GM19023 (cell line): ENCODE measurements around the gene PCK1.
A peak's percentile ranks its signal among the peaks of the same experiment; 100 is the strongest.

ENCODE experiments used
- ATAC-seq: cut with Tn5 transposase; IDR thresholded peaks from one replicate; pipeline ENCODE4 v1.9.1; 2021; ENCODE audit warnings: mild to moderate bottlenecking, moderate library complexity; ENCODE audit not compliant: unreplicated experiment

PCK1 gene

DNA sequence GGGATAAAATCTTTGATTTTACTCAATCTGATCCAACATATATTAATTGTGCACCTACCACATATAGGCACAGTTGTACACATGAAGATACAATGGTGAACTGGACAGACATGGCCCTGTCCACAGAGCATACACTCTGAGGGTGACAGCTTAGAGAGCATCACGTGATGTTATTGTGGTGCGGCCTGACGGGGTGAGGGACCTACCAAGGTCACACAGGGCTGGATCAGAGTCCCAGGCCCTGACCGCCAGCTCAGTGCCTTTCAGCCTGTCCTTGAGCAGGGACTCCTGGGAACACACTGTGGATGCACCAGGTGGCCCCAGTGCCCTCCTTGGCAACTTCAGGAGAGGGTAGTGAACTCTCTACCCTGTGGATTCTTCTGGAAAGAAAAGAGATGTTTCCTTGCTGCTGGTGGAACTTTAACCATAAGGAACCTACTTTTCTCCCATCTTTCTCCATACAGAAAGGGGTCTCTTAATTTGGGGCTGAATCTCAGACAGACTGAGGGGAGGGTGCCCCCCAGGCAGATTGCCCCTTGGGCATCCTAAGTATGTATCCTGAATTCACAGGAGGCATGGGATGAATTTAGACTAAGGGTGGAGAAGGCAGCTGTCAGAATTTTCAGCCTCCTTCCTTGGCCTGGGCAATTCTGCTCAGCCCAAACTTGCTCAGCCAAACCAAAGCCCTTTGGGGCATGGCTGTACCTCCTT, 26.5 kb downstream of the PCK1 start:
- no peak for ATAC-seq

DNA sequence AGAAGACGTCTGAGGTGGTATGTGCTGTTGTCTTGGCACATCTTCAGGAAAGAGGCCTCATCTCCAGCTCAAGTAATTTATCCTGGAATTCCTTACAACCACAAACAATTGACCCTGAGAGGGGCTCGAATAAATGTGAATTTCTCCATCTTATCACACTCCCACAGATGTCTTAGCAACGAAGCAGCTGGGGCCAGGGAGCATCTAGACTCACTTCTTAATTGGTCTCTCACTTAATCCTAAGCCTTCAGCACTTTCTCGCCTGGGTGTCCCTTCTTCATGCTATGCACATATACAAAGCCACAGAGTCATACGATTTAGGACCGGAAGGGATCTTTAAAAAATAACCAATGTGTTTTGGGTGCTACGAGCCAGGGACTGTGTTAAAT, 27.1 kb downstream of the PCK1 start:
- no peak for ATAC-seq

DNA sequence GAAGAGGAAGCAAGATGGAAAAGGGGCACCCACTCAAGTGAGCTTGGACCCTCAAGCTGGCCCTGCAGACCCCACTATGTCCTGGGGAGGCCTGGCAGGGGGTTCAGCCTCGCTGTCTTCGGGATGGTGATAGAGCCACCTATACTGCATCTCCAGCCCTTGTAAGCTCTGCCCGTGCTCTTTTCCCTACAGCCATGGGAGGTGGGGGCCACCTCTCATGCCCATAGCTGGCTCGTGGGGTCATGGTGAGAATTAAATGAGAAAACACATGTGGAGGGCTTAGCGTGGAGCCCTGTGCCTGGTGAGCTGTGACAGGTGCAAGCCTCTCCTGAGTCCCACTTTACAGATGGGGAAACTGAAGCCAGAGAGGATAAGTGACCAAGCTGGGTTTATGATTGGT, 27.7 kb downstream of the PCK1 start:
- ATAC-seq: no peak

DNA sequence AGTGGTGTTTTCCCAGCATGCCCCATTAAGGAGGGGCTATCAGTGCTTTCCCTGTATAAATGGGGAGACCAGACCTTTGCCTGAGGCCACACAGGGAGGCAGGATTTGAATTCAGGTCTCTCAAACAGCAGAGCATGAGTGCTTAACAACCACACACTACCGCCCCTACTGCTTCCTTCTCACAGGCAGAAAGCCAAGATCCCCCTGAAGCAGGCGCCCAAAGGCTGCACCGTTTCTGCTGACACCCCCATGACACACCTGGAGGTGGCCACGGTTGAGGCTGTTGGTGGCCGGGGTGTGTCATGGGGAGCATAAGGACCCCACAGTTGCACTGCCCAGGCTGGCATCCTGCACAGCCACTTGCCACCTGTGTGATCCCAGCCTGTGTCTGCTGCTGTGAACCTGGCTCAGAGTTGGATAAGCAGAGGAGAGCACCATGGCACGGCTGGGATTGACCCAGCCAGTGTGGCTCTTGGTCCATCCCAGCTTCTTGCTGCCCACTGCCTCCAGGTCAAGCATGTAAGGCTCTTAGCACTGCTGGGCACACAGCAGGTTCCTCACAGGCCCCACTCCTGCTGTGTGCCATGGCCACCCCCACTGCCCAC, 28.3 kb downstream of the PCK1 start:
- no peak for ATAC-seq

DNA sequence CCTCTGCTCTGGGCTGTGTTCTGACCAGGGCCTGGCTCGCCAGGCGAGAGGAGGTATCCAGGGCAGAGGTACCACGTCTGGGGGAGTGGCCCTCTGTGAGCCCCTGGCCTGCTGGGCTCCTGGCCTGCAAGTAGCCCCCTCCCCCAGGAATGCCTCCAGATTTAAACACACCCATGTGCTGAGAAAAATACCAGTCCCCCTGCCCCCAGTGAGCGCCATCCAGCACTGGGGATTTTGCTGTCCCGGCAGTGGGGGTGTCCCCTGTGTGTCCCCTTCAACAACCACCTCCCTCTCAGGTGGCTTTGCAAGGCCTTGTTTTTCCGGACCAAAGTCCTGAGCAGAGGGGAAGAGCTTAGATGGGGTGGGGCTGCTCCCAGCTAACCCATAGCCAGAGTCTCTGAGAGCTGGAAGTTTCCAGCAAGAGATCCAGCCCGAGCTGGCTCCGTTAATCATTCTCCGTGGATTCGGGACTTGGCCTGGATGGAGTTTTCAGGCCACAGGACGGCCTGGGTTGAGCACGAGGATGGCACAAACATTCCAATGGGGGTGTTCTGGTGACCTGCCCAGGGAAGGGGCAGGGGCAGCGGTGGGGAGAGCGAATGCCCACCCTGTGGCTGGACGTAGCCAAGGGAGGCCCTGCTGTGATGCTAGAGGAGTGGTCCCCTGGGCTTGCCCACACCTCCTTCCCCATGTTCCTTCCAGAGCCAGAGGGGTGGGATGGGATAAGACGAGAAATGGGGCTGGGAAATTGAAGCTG, 29.0 kb downstream of the PCK1 start:
- ATAC-seq: no peak

DNA sequence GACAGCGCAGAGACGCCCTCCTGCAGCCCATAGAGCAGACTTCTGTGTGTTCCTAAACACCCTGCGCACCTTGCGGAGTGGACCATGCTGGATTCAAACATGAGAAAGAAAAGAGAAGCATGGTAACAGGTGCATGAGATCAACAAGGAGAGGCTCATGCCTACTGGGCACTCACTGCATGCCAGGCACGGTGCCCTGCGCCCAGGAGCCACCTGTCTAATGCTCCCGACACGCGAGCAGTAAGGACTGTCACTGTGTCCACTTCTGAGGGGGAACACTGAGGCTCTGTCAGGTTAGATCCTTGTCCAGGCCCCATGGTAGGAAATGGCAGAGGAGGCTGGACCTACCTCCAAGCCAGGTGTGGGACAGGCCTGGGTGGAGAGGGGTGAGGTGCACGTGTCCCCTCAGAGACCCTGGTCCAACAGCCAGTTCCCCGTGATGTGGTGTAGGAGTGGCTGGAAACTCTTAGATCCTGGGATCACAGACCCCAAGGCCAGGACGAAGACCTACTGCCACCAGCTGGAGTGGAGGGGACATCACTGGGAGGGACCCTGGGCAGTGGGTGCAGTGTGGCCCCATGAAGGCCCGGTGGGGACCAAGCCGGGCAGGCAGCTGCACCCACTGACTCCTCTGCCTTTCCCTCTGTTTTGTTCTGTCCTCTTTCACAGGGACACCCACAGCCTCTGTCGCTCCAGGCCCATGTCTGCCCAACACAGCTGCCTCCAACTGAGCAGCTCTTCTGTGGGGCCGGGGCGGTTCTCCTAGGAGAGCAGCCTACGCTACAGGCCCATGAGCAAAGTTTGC, 29.8 kb downstream of the PCK1 start:
- no peak for ATAC-seq

DNA sequence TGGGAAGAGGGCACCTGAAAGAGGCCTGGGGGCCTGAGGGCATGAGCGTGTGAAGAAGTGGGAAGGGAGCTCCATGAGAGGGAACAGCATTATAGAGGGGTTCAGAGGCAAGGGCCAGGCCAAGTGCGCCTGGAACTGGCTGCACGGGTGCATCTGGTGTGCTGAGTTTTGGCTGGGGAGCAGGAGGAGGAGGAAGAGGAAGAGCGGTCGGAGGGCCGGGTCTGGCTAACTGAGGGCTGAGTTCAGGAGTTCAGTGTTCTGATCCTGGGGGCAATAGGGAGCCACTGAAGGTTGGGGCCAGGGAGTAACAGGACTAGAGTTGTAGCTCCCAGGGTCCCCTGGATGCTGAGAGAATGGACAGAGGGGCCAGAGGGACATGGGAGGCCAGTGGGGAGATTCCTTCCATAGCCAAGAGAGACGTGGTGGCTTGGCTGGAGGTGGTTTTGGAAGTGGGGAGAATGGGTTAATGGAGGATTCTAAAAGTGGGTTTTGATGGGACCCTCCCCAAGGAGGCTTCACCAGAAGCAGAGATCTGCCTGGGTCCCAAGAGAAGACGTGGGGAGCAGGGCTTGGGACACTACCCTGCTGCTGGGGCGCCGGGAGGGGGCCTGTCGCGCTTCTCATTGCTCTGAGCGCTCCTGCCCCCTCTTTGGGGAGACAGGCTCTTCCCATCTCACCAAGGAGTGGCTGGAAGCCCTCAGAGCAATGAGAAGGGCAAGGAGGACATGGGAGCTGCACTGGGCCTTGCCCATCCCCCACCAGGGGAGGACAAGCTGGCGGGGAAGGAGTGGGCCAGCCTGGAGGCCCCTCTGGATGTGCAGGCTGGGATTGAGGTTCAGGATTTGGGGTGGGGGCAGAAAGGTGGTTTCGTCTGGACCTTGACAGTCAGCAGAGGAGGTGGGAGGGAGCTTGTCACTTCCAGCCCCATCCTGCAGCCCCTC, 30.6 kb downstream of the PCK1 start:
- ATAC-seq: no peak

DNA sequence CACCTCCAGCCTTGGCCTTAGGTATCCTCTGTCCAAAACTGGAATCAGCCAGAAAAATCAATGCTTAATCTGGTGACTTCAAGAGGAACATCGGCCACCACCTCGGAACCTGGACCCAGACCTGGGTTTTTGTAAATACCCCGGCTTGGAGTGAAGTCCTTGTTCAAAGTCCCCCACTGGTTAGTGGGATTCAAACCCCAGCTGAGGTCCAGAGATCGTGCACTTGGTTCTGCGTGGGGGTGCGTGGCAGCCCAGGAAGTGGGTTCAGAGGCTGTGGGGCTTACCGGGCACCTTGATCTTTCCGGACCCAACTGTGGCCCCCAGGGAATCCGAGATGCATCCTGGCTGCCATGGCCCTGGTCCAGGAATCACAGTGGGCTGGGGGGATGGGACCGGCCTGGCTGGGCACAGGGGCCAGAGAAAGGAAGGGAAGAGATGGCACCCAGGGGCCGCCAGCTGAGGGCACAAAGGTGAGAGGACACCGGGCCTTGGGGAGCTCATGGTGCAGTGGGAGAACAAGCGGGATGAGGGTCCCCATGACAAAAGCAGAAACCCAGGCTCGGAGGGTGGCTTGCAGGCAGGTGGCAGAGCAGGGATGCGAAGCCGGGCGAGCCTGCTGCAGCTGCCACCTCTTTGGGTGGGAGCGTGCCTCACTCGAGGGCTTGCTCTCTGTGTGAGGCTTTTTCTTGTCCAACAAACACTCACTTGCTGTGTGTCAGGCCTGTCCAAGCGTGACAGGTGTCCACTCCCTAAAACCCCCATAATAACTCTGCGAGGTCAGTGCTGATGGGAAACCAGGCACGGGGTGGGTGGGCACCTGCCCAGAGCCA, 31.6 kb downstream of the PCK1 start:
- no peak for ATAC-seq

DNA sequence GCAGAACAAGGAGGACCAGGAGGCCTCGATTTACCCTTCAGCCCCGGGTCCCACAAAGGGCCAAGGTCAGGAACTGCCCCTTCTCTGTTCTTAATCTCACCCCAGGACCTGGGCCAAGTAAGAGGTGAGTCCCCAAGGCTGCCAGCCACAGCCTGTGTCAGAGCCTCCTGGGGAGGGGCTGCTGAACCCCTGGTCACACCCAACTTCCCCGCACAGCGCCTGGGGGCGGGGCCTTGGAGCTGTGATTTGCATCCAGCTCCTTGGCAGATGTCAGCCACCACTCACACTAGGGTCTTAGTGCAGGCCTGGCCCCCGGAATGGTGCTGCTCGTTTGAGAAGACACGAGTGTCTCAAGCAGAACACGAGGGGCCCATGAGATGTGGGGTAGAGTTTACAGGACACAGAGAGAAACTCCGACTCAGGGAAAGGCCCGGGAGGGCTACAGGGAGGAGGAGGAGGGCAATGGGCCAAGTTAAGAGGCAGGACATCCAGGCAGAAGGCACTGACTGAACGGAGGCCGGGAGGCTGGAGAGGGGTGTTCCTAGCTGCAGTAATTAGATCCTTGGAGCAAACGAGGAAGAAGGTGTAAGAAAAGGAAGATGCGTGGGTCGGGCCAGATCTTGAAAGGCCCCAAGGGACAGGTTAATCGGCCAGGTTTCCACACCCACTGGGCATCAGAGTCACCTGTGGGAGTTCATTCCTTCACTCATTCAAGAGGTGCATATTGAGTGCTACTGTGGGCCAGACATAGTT, 32.4 kb downstream of the PCK1 start:
- ATAC-seq: no peak

DNA sequence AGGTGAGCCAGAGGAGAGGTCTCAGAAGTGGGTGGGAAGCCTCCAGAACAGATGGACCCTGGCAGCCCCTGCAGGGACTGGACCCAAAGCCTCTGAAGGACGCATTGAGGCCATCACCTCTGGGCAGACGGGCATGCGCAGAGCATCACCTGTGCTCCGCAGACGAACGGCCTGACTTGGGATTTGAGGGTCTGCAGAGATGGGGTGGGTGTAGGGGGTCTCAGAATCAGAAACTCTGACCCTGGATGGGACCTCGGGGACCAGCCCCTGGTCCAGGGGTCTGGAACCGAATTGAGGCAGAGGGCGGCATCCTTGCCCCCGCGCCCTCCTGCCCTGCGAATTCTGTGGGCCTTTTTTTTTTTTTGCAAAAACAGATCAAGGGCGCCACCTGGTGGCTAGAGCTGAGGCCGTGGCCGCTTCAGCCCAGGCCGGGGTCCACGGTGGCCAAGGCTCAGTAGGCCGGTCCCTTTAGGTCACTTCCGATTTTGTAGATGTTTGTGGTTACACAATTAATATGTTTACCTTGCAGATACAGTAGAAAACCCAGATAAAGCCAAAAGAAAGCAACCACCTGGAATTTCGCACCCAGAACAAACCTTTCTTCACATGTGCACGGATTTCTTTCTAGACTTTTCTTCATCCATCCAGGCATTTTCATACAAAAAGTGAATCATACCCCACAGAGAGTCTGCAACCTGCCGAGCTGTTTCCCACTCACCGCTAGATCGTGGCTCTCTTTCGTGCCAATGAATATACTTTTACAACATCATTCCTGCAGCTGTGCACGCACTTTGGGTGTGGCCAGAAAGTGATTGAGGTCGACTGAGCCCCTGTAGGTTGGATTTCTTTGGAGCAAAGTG, 33.4 kb downstream of the PCK1 start:
- no peak for ATAC-seq

DNA sequence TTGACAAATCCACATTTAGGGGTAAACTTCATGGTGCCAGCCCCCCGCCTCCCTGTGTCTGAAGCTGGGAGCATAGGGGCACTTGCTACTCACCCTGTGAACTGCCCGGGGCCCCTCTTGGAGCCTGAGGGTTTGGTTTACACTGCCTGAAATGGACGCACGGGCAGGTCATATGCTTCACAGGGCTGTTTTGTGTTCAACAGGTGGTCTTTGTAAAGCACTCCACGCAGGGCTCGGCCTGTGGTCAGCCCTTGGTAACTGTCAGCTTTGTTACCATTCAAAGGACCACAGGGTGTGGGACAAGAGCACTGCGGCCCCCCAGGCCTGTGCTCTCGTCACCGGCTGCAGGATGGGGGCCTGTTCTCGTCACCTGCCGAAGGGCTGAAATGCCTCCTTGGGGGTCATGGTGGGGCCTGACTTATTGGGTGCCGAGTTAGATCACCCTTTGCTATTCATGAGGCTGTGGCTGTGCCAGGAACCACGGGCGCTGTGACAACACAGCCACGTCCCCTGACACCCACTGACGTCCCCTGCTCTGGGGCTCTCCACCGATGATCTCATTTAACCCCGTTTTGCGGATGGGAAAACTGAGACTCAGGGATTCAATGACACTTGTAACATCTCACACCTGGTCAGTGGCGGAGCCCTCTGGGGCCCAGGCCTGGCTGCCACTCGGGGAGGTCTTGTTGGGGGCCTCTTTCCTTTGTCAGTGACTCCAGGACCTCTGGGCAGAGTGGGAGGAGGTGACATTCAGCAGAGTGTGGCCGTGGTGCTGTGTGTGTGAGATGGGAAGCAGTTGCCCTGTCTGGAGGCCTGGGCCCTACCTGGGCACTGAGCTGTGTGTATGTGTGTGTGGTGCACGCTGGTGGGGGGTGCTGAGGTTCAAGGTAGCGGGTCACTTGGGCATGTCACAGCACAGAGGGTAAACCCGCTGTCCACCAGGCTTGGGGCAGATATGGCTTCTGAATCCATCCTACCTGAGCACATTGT, 34.4 kb downstream of the PCK1 start:
- ATAC-seq: no peak

DNA sequence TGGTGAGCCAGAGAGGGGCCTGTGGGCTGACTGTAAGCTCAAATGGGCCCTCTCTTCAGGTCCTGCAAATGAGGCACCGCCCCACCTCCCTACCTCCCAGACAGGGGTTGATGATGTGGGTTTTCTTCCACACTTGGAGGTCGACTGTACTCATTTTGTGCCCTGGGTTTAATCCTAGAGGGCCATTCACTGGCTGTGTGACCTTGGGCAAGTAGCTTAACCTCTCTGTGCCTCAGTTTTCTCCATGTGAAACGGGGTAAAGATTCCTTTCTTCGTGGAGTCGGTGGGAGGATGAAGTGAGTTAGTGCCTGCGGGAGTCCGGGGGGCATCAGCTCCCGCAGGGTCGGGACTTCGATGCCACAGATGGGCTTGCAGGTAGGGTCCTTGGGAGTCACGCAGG, 35.4 kb downstream of the PCK1 start:
- no peak for ATAC-seq

DNA sequence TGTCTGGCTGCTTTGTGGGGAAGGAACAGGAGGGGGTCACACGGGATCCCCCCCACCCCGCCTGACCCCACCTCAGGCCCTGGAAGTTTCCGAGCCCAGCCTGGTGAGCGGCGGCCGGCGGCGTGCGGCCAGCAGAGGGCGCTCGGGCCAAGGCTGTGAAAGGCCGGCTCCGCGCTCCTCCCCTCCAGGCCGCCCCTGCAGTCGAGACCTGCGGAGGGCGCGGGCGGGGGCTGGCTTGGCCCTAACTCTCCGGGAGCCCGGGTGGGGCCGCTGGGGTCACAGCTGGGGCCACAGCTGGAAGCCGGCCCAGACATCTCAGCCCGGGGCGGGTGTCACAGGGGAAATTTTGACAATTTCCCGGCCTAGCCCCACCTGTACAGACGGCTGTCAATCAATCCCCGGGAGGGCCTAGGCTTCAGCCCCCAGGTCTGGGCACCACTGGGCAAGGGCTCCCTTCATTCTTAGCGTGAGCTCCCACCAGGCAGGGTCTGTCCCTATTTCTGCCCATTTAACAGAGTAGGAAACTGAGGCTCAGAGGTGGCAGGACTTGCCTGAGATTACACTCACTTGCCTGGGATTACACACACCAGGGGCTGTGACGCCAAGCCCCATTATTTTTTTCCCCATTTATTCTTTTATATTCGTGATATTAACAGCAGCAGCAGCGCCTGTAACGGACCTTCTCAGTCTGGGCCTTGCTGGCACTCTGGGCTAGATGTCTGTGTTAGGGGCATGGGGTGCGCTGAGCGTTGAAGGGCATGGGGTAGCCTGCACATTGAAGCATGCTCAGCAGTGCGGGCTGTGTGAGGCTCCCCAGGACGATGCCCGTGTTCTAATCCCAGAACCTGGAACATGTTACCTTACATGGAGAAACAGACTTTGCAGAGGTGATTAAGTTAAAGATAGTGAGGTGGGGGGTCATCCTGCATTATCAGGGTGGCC, 36.4 kb downstream of the PCK1 start:
- ATAC-seq: peak; percentile 53

DNA sequence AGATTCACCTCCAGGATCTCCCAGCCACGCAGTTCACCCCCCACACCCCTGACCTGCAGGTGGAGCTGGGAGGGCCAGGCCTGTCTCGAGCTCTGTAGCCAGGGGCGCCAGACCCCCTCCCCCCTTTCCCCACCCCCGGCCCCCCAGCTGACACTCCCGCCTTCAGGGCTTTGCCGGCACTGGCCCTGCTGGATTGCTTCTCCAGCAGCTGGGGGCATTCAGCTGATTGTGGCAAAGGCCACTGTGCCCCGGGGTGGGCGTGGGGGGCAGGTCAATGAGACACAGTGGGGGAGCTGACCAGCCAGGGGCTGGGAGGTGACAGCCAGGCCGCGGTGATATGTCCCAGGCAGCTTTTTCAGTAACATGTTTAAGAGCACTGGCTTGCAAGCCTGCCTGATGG, 37.1 kb downstream of the PCK1 start:
- no peak for ATAC-seq

DNA sequence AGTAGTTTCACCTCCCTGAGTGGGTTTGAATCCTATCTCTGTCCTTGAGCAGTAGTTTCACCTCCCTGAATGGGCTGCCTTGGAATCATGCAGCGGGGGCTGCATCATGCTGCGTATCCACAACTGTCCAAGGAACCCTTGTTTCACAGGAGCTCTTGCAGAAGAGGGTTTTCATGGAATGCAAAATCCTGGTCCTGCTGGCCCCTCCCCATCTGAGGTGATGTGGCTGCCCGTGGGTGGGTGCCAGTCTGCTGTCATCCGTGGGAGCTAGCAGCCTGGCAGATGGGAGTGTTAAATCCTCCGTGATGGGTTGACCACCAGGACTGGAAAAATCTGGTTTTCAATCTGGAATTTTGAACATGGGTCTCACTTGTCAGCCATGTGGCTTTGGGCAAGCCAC, 37.6 kb downstream of the PCK1 start:
- ATAC-seq: no peak
